ENCODE results near the gene HMOX1. TPM values are rescaled to one million over a fixed set of nuclear protein-coding genes. Genes with fewer than 3 reads are reported as not detected.
A peak's percentile ranks its signal among the peaks of the same experiment; 100 is the strongest.

The HMOX1 gene
- total RNA-seq (100 to 1,000 TPM in 1 of 2 donors, 10 to 100 TPM in 1; 43.4 to 355 TPM), polyA plus RNA-seq (ENCODE audit: insufficient read length in 6 of 6) (10 to 100 TPM in 4 of 6 donors, 1 to 10 TPM in 2; 8.2 to 27.4 (median 10.4) TPM)
- long read RNA-seq, donor 1, transcript HMOX1-201 (5 exons, 1,822 nt) = major isoform, 5 of 6 reads
- long read RNA-seq, donor 1, partial matches to known transcripts = 0 of 6 reads
- long read RNA-seq, donor 1, other reads (novel, unspliced or antisense) = 0 of 6 reads
- long read RNA-seq, donor 2, partial matches to known transcripts = 6 of 7 reads
- long read RNA-seq, donor 2, other reads (novel, unspliced or antisense) = 0 of 7 reads
- long read RNA-seq, donor 3 = 0 reads
- long read RNA-seq, donor 4, transcript HMOX1-201 (5 exons, 1,822 nt) = major isoform, 10 of 15 reads
- long read RNA-seq, donor 4, partial matches to known transcripts = 2 of 15 reads
- long read RNA-seq, donor 4, other reads (novel, unspliced or antisense) = 3 of 15 reads
- long read RNA-seq, donor 5, partial matches to known transcripts = 0 of 4 reads
- long read RNA-seq, donor 5, other reads (novel, unspliced or antisense) = 0 of 4 reads
- long read RNA-seq, donor 6, transcript HMOX1-201 (5 exons, 1,822 nt) = major isoform, 5 of 5 reads
- long read RNA-seq, donor 6, partial matches to known transcripts = 0 of 5 reads
- long read RNA-seq, donor 6, other reads (novel, unspliced or antisense) = 0 of 5 reads
- long read RNA-seq, donor 7 = 0 reads
- long read RNA-seq, donor 8, partial matches to known transcripts = 0 of 4 reads
- long read RNA-seq, donor 8, other reads (novel, unspliced or antisense) = 0 of 4 reads
- long read RNA-seq, donor 9 = 0 reads
- long read RNA-seq, donor 10, transcript HMOX1-201 (5 exons, 1,822 nt) = major isoform, 21 of 26 reads
- long read RNA-seq, donor 10, partial matches to known transcripts = 4 of 26 reads
- long read RNA-seq, donor 10, other reads (novel, unspliced or antisense) = 1 of 26 reads
- long read RNA-seq, donor 11, transcript HMOX1-201 (5 exons, 1,822 nt) = major isoform, 5 of 5 reads
- long read RNA-seq, donor 11, partial matches to known transcripts = 0 of 5 reads
- long read RNA-seq, donor 11, other reads (novel, unspliced or antisense) = 0 of 5 reads
- long read RNA-seq, donor 12, partial matches to known transcripts = 0 of 3 reads
- long read RNA-seq, donor 12, other reads (novel, unspliced or antisense) = 0 of 3 reads

GRCh38 chr22:35380537-35381423 is at the start of gene HMOX1:
Gene HMOX1 (plus strand): TSS chr22:35381096. CDS start chr22:35381174, 78 bp downstream.
- Histone ChIP-seq H3K36me3 (peaks cover 0 to 31% of the 10 kb centered on the region in 2 donors), H3K27ac (peak within 1 kb of the TSS; percentile 78 to 87), H3K27me3 (no peaks in the 10 kb centered on the region), H3K4me1 (peaks cover 23 to 87% of the 10 kb centered on the region in 2 donors), H3K4me3 (peak within 1 kb of the TSS; percentile 49 to 72), H3K9me3 (no peaks in the 10 kb centered on the region)
- peak; percentile 81 for ATAC-seq
- intact Hi-C loops (cut with DNase I) = no loop called here
- TF ChIP-seq CTCF (IDR thresholded peaks at IDR 0.05) = peak in 1 of 2 donors; percentile 7
- DNase-seq = peak; percentile 77 to 100 (median 94)

- H3K9me3 ChIP-seq = no peaks in the 10 kb centered on the region
- ATAC-seq = no peak
- no peak overlapping the region for H3K27ac ChIP-seq
- H3K27me3 ChIP-seq = no peaks in the 10 kb centered on the region
- intact Hi-C loops (cut with DNase I) = no loop called here
- no peak for TF ChIP-seq CTCF (IDR thresholded peaks at IDR 0.05)
- H3K4me3 ChIP-seq = no peak overlapping the region
- H3K36me3 ChIP-seq = peaks cover 0 to 90% of the 10 kb centered on the region in 2 donors
- peaks cover 2 to 53% of the 10 kb centered on the region in 2 donors for H3K4me1 ChIP-seq
- no peak for DNase-seq
Observed at GRCh38 chr22:35332278-35332677, 48.6 kb upstream of the HMOX1 start.

GRCh38 chr22:35333220-35333619 is 47.7 kb upstream of the HMOX1 start:
- peaks cover 0 to 90% of the 10 kb centered on the region in 2 donors for H3K36me3 ChIP-seq
- H3K4me1 ChIP-seq = peaks cover 2 to 44% of the 10 kb centered on the region in 2 donors
- H3K9me3 ChIP-seq = no peaks in the 10 kb centered on the region
- intact Hi-C loops (cut with DNase I) = no loop called here
- H3K4me3 ChIP-seq = no peak overlapping the region
- TF ChIP-seq CTCF (IDR thresholded peaks at IDR 0.05) = no peak
- no peak for ATAC-seq
- H3K27me3 ChIP-seq = no peaks in the 10 kb centered on the region
- peak in 1 of 4 donors; percentile 57 for DNase-seq
- peak overlapping the region in 1 of 2 donors; percentile 37 for H3K27ac ChIP-seq

- H3K36me3 ChIP-seq = peaks cover 0 to 90% of the 10 kb centered on the region in 2 donors
- DNase-seq = peak in 1 of 4 donors; percentile 35
- ATAC-seq = no peak
- intact Hi-C loops (cut with DNase I) = no loop called here
- no peaks in the 10 kb centered on the region for H3K27me3 ChIP-seq
- H3K27ac ChIP-seq = peak overlapping the region in 1 of 2 donors; percentile 37
- no peak overlapping the region for H3K4me3 ChIP-seq
- H3K4me1 ChIP-seq = peaks cover 2 to 36% of the 10 kb centered on the region in 2 donors
- no peak for TF ChIP-seq CTCF (IDR thresholded peaks at IDR 0.05)
- no peaks in the 10 kb centered on the region for H3K9me3 ChIP-seq
Observed at GRCh38 chr22:35334004-35334403, 46.9 kb upstream of the HMOX1 start.

Measured in left lung (tissue), 14 donors.